ENCODE results near the gene DAPK2.

Gene DAPK2

DNA sequence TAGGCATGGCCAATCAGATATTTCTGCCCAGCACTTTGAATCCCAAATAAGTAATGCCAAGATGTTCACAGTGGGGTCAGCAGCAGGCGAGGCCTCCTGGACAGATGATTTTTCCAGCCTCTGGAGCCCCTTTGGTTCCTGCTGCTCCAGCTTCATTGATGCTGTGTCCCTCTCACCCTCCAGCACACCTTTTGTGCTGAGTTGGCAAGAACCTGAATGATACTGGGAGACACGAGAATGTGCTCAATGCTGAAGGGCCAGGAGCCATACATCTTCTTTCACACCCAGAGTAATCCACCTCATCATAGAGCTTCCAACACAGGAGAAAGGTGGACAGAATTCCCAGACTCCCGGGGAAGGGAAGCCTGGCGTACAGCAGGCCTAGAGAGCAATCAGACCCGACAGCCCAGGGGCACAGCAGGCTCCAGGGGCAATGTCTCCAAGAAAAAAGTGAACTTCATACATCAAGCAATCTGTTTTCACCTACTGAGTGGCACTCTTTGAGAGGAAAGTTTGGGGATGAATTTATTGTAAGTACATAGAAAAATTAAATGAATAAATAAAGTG lies 6.7 kb upstream of the DAPK2 start:
- DNase-seq: no peak

DNA sequence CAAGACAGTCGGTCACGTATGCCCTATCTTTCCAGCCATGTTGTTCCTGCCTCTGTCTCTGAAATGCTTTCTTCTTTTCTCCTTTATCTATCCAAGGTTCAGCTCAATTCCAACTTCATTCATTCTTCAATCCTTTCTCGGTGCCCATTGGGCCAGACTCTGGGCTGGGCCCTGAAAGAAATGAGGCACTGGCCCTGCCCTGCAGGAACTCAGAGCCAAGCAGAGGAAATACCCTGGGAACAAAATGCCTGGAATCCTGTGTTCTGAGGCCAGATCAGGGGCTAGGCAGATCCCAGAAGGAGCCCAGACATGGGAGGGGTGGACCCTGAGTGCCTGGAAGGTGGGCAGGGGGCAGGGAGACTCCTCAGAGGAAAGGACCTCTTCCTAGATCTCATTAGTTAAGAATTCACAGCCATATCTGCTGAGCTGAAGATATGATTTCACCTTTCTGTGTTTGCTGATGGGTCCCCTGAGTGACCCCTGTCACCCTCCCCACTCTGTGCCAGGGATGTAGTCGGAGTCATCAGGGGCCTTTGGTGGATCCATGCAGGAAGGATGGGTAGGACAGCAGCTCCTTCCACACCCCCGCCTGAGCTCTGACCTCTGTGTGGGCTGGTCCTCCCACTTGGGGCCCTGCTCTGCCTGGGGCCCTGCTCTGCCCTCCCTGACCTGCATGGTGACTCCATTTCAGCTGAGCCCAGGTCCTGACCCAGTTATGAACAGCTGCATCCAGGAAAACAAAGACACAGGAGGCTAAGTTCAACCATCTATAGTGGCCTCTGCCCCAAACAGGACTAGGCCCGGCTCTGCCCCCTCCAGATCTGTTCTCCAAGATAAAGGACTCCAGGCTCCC lies 5.3 kb upstream of the DAPK2 start:
- DNase-seq: no peak

DNA sequence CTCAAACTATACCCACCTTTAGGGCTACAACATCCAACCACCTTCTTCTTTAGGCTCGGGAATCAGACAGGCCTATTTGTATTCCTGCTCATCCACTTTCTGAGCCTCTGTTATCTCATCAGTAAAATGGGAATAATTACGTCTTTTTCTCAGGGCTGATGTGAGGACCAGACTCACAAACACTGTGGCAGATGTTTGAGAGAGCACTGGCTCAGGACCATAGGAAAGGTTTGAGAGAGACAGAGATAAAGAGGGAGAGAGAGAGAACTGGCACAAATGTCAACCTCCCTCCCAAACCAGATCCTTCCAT lies 4.8 kb upstream of the DAPK2 start:
- DNase-seq: no peak

DNA sequence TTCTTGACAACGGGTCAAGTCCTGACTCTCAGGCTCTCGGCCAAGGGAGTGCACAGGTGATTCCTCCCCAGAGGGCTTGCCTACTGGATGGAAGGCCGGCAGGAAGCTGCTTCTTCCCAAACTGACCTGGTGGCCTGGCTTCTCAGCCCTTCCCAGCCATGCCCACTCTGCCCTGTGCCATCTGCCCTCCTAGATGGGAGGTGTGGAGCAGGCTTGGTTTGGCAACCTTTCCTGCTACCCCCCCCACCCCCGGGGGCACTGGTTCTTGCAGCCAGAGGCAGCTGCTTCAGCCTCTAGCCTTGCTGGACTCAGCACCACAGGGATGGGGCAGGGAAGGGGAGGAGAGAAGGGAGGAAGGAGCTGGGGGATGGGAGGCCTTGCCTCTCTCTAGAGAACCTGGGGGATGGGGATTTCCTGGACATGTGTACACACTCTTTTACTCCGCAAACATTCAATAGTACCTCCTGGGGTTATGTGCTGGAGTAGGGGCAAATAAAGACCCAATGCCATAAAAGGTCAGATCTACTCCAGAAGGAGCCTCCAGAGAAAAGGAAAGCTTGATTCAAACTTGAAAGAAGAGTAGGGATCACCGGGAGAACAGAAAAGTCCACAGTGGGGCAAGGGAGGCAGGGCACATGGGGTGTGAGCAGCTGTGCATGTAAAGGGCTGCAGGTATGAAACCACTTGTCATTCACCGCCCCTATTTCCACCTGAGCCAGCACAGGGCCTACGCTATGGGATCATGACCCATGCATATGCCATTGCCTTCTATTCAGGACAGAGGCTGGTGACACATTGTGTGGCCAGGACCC lies 4.2 kb upstream of the DAPK2 start:
- DNase-seq: no peak

DNA sequence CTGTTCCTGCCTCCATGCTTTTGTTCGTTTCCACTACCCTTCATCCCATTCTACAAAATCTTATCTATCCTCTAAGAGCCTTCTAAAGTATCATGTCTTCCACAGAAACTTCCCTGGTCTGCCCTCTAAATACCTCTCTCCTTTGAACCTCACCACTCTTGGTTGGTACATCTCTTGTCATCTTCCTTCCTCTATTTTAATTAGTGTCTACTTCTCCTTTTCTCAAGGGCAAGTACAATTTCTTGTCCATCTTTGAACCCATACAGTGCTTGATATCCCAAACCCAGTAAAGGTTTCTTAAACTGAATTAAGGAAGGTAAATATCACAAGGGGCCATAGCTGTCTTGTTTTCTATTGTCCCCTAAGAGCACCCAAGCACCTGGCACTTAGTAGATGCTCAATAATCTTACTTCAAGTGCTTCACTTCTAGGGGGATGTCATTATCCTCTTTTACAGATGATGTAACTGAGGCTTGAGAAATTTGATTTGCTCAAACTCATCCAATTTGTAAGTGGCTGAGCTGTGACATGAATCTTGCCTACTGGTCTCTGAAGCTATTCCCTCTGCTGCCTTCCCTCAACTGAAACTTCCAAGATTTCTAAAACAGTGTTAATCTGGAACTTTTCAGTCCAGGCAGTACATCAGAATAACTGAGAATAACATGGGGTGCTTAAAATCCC lies 2.6 kb upstream of the DAPK2 start:
- peak; percentile 61 for DNase-seq

DNA sequence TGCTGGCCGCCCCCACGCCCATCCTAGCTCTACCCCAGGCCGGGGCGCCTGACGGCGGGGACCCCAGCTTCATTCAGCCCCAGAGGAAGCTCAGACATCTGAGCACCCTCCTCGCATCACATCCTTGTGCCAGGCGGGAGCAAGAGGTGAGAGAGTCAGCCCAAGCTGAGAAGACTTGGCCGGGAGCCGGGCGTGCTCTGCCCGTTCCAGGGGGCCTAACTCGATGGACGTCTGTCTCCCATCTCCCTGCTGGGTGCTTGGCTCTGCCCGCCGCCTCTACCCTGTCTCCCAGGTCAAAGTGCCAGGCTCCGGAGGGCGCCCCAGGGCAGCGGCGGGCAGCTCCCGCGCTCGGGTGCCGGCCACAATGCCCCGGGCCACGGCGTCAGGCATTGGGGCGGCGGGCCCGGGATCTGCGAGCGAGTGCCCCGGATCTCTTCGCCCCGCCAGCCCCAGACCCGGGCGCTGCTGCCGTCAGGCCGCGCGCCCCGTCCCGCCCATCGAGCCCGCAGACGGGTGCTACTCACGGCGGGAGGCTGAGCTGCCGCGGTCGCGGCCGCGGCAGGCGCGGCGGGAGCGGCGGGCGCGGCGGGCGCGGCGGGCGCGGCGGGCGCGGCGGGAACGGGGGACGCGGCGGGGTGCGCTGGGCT lies 388 bp downstream of the DAPK2 start:
- DNase-seq: no peak

DNA sequence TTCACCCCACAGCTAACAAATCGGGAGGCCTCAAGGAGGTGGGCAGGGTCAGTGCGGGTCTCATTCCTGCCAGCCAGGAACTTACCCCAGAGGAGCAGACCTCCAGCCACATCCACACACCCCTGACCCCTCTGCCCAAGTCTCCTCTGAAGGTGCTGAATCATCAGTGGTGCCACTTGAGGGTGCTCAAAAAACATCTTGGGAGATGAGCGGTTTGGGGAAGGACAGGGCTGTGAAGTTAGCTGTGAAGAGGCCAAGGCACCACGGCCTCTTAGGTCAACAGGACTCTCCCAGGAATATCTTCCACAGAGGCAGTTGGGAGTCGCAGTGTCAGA lies 1.2 kb downstream of the DAPK2 start:
- DNase-seq: no peak

DNA sequence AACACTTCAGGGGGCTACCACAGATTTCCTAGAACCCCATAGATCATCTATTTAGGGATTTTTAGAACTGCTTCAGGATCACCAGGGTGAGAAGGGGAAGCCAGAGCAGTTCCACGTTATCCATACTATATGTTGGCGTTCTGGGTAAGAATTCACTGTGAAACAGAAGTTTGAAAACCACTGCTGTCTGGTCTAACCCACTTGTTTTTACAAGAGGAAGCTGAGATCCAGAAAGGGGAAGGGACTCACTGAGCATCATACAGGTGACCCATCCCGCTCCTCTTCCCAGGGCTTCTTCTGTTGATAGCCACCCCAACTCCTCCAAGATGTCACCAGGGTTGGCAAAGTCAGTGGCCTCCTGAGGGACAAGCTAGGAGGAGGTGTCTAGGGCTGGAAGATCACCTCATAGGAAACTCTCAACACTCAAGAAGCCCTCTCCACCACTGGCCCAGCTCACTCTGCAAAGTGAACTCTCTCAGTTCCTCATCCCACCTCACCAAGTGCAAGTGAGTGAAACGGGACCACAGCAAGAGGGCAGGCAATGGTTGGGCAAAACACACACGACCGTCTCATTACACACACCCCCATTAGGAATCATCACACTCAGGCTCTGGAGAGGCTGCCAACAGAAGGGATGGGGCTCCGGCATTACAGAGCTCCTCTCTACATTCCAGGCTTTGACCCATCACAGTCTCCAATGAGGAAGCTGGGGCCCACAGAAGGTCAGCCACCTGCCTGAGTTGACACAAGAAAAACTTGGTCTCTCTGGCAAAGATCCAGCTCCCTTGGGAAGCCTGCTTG lies 1.8 kb downstream of the DAPK2 start:
- no peak for DNase-seq

DNA sequence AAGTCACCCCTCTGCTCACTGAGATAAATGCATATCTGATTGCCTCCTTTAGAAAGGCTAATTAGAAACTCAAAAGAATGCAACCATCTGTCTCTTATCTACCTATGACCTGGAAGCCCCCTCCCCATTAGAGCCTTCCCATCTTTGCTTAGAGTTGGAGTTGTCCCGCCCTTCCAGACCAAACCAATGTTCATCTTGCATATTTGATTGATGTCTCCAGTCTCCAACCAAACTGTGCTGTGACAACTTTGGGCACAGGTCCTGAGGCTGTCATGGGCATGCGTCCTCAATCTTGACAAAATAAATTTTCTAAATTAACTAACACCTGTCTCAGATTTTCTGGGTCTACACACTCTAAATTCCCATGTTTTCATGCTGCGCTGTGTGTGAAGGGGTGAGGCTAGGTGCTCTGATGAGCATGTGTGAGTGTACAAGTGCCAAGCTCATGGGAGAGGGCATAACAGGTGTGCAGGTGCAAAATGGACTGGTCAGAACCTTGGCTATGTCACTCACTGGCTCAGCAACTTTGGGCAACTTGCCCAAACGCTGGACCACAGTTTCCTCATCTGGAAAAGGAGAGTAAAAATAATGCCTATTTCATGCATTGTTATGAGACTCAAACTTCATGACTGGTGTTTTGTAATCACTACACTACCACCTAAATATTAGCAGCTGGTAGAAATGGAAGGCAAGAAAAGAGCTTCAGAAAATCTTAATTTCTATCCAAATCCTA lies 7.2 kb downstream of the DAPK2 start:
- no peak for DNase-seq

DNA sequence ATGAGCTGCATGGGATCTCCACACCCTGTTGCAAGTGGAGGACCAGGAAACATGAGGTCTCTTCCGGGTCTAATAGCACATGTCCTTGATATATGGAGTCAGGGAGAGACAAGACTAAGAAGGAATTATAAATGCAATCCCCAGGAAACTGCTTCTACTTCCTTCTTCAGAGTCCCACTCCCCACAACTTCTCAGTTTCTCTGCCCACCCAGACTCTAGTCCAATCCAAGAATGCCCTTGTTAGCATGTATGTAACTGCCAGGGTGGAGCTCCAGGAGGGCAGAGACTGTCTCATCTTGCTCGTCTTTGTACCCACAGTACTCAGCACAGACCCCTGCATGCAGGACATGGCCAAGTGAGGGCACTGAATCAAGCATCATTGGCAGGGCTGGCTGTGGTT lies 8.3 kb downstream of the DAPK2 start:
- DNase-seq: no peak

DNA sequence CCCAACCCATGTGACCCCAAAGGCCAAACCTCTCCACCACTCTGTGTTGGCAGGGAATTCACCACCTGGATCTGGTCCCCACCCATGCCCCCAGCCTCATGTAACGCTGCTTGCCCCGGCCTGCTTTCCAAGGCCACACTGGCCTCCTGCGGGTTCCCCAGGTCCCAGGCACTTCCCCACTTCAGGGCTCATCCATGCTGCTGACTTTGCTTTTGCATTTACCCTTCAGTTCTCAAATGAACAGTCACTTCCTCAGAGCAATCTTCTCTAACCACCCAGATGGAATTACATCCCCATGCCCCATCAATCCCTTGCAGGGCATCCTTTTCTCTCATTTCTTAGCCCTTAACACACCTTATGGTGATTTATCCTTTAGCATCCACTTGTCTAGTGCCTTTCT lies 9.2 kb downstream of the DAPK2 start:
- no peak for DNase-seq

DNA sequence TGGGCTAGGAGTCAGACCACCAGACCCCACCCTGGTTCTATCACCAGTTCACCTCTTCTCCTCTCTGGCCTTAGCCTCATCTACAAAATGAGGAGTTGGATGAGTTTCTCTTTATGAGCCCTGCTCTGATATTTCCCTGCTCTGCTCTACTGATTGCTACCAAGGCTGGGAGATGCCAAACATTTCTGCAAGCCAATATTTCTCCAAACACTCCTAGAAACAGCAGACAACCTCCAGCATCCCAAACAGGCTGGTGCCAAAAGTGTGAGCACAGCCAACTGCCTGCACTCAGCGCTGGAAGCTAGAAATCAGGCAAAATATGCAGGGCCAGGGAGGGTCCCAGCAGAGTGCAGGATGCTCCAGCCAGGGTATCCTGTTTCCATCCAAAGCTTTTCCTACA lies 10.8 kb downstream of the DAPK2 start:
- DNase-seq: no peak

DNA sequence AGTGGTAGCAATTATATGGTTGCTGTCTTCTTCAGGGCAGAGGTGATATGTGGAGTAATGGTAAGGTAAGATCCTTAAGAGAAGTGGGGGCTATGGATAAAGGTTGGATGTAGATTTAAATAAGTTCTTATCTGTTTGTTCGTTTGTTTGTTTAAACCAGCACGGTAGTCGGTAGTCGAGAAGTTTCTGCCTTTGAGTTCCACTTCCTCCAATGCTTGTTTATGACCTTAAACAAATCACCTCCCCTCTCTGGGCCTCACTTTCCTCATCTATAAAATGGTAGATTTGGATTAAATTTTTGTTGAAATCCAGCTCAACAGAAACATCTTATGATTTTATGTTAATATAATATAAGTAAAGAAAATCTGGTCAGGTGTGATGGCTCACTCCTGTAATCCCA lies 11.8 kb downstream of the DAPK2 start:
- no peak for DNase-seq

DNA sequence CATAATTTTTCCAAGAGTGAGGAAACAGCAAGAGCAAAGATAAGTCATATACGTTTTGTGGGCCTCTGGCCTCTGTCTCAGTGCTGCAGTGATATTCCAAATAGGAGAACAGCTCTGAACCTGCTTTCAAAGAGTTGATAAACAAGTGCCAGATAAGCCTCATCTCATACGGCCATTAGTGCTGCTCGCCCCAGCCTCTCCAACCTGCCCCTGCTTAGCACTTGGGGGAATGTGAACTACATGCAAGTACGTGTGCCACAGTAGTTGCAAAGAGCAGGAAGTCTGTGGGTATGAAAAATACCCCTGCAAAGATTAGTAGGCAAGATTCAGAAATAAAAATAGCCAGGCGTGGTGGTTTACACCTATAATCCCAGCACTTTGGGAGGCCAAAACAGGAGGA lies 14.0 kb downstream of the DAPK2 start:
- DNase-seq: no peak

DNA sequence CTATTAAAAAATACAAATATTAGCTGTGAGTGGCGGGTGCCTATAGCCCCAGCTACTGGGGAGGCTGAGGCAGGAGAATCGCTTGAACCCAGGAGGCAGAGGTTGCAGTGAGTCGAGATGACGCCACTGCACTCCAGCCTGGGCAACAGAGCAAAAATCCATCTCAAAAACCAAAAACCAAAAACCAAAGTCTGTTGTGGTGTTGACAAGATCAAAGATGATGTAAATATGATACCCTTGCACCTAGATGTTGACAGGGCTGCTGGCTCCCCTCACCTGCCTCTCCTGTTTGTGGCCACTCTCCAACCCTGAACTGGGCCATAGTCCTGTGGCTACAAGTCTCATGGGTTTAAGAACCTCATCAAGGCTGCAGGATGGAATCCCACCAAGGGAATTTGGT lies 16.2 kb downstream of the DAPK2 start:
- DNase-seq: no peak

DNA sequence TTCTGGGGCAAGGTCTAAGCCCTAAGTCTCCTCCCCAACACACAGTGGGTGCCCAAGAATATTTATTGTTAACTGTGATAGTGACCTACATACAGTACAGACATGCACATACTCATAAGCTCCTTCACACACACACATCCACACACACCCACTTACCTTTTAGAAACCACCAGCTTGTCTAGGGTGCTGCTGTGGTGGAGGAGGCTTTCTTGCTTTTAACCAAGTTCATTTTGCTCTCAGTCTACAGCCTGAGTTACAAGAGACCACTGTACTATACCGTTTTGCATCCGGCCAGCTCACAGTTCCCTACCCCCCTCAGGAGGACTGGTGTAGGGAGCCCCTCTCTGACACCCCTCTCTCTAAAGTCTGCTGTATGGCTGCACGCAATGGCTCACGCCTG lies 16.7 kb downstream of the DAPK2 start:
- no peak for DNase-seq

DNA sequence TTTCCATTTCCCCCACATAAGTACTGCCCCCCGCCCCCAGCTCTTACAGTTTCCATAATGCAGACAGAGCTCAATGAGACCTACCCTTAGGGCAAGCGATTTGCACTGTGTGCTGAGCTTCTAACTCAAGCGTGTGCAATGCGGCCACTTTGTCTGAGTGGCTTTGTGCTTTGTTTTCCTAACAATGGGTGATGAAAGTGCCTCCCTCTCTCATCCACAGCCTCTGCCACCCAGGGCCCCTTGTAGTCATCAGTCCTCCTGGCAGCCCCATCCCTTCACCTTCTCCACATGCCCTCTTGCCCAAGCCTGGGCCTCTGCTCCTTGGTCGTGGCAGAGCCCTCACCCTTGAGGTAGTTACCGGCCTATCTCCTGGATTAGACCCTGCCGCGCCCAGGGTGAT lies 17.2 kb downstream of the DAPK2 start:
- no peak for DNase-seq

DNA sequence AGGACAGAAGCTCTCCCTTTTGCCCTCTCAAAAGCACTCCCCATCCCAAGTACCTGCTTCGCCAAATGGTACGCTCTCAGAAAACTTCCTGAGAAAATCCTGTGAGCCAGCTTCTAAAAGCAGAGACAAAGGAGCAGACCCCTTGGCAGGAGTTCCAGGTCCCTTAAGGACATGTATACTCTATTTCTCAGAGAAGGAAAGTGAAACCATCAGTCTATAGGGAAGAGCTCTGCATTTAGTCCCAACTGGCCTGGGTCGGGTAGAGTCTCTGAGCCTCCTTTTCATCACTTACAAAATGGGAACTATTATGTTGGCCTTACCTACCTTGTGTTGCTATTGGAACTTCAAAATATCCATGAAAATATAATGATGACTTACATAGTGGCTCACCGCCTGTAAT lies 19.7 kb downstream of the DAPK2 start:
- no peak for DNase-seq

DNA sequence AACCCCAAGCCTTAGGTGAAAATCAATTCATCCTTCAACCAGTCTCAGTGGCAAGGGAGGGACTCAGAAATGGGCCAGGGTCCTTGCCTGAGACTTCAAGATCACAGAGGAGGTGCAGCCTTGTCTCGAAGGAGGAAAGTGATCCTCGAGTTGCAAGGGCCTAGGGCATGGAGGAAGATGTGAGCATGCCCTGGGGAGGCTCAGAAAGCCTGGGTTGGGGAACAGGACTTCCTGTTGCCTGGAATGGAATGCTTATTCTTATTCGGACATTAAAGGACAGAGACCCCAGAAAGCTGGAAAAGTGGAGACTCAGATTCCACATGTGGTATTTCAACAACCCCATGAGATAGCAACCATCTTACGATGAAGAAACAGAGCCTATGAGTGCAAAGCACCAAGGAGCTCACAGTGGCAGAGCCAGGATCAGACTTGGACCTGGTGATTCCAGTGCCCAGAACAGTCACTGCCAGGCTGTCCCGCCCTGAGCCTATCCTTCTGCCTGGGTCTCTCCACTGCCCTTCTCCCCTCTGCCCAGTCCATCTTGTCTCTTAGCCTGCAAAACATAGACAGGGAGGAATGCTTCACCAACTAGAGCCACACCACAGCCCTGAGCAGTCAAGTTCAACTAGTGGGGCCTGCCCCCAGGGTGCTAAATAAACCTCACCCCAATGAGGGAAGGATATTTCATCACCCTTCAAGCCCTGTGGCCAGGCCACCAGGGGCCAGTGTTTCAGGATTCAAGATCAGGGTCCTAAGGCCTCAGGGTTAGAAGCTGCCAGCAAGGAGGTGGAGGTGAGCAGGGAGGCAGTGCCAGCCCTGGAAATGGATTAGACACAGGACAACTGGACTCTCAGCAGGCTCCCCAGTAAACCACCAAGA lies 21.9 kb downstream of the DAPK2 start:
- no peak for DNase-seq

DNA sequence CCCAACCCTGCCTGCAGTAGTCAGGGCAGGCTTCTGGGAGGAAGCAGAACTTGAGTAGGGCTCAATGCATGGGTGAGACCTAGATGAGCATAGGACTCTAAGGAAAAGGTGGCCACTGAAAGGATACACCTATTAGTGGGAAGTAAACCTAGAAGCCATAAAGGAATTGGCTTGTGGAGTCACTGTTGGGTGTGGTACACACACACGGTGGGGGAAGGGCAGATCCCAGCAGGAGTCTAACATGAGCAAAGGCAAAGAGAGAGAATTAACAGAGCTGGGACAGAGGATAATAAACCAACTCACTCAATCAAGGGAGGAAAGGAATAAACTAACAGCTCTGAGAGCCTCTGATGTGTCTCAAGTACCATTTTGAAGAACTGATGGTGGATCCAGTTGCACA lies 23.1 kb downstream of the DAPK2 start:
- DNase-seq: no peak

DNA sequence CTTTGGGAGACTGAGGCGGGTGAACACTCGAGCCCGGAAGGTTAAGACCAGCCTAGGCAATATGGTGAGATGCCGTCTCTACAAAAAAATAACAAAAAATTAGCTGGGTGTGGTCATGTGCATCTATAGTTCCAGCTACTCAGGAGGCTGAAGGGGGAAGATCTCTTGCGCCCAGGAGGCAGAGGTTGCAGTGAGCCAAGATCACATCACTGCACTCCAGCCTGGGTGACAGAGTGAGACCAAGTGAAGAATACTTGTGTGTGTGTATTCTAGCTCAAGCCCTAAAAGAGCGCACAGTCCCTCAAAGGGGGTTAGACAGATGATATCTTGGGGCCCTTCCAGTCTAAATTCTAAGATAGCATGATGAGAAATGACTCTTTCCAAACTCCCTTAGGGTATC lies 23.7 kb downstream of the DAPK2 start:
- no peak for DNase-seq
